Naive B cell (primary cell): ENCODE data around the gene SNX1. TPM values are rescaled to one million over a fixed set of nuclear protein-coding genes. Genes with fewer than 3 reads are reported as not detected.

Experiments
- ATAC-seq, 2 donors: fragments of 150-1000 bp; cut with Tn5 transposase; 2 replicates each; pipeline ENCODE4 v1.10.0; 2021; ENCODE audit warnings: low read depth in 2 of 2, mild to moderate bottlenecking in 2 of 2, moderate library complexity in 2 of 2
- DNase-seq: peaks from one replicate; pipeline ENCODE4 v3.0.0; 2022
- H3K27ac Mint-ChIP-seq, 6 donors: one replicate each; pipeline ENCODE4 v1.8.0; 2020 to 2022; ENCODE audit warnings: mild to moderate bottlenecking in 6 of 6, mixed read lengths in 6 of 6, moderate library complexity in 5 of 6, inconsistent platforms in 2 of 6
- H3K27me3 Mint-ChIP-seq, 3 donors: one replicate each; pipeline ENCODE4 v1.8.0; 2021 to 2022; ENCODE audit warnings: mixed read lengths in 3 of 3, mild to moderate bottlenecking in 1 of 3
- H3K36me3 Mint-ChIP-seq, 2 donors: one replicate each; pipeline ENCODE4 v1.8.0; 2020 to 2022; ENCODE audit warnings: mixed read lengths in 2 of 2, inconsistent platforms in 1 of 2, mild to moderate bottlenecking in 1 of 2
- H3K4me1 Mint-ChIP-seq, 3 donors: one replicate each; pipeline ENCODE4 v1.8.0; 2020 to 2022; ENCODE audit warnings: mixed read lengths in 3 of 3, inconsistent platforms in 1 of 3, mild to moderate bottlenecking in 1 of 3, moderate library complexity in 1 of 3
- H3K4me3 Mint-ChIP-seq, 8 donors: one replicate each; pipeline ENCODE4 v1.8.0; 2020 to 2022; ENCODE audit warnings: mild to moderate bottlenecking in 8 of 8, mixed read lengths in 8 of 8, moderate library complexity in 8 of 8, inconsistent platforms in 2 of 8
- H3K9me3 Mint-ChIP-seq, 7 donors: one replicate each; pipeline ENCODE4 v1.8.0; 2020 to 2022; ENCODE audit warnings: mixed read lengths in 7 of 7, mild to moderate bottlenecking in 5 of 7, inconsistent platforms in 2 of 7, moderate library complexity in 1 of 7
- polyA plus RNA-seq, 6 donors: library from polyadenylated mRNA; unstranded; fragments of 300-500 nt; fragmentation: Illumina TruSeq; gene quantifications; one replicate each; pipeline ENCODE4 v1.2.3, GENCODE V29; 2021; ENCODE audit warnings: low read depth in 6 of 6

Gene SNX1
- polyA plus RNA-seq, 6 donors from 2014 or later = 56.3 to 109 (median 78.0) TPM

DNA sequence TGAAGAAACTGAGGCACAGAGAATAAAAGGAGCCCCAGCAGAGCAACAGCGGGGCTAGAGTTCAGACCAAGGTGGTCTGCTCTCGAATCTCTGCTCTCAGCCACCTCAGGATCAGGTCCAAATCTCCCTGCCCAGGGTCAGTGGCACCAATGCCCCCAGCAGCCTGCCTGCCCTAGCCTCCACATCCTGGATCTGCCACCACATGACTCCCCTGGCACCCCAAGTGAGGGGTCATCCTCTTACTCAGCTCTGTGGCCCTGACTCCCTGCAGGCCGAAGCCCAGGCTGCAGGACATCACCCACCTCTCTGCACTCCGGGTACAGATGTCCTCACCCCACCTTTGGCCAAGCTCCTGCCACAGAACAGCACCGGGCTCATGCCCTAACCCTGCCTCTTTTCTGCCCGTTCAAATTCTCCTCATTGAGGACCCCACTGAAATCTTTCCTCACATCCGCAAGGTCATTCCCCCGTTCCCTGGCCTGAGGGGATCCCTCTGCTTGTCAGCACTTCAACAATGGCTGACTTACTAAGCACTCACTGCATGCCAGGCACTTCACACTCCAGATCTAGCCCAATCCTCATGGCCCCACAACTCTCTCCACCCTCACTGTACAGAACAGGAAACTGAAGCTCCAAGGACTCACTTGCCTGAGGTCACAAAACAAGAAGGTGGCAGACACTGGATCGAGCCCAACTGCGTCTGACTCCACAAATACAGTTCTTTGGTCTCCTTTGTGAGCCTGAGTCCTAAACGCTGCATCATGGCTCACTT is 62.8 kb downstream of the SNX1 start:
- Mint-ChIP-seq H3K36me3 (peaks cover 0 to 14% of the 10 kb centered on the region in 2 donors), H3K4me3 (peak overlapping the region in 5 of 8 donors; percentile 6 to 75 (median 52)), H3K9me3 (no peaks in the 10 kb centered on the region), H3K27ac (peak overlapping the region in 5 of 6 donors; percentile 67 to 96 (median 87)), H3K27me3 (no peaks in the 10 kb centered on the region), H3K4me1 (peaks cover 45 to 71% (median 69%) of the 10 kb centered on the region in 3 donors)
- DNase-seq = no peak
- no peak for ATAC-seq

GRCh38 chr15:64161688-64162477 is 66.1 kb downstream of the SNX1 start:
- DNase-seq (no peak), ATAC-seq (no peak)
- peak overlapping the region; percentile 70 to 96 (median 90) for H3K4me3 Mint-ChIP-seq
- no peaks in the 10 kb centered on the region for H3K9me3 Mint-ChIP-seq
- H3K4me1 Mint-ChIP-seq = peaks cover 44 to 67% (median 56%) of the 10 kb centered on the region in 3 donors
- no peaks in the 10 kb centered on the region for H3K27me3 Mint-ChIP-seq
- peaks cover 0 to 14% of the 10 kb centered on the region in 2 donors for H3K36me3 Mint-ChIP-seq
- peak overlapping the region; percentile 56 to 95 (median 80) for H3K27ac Mint-ChIP-seq

DNA sequence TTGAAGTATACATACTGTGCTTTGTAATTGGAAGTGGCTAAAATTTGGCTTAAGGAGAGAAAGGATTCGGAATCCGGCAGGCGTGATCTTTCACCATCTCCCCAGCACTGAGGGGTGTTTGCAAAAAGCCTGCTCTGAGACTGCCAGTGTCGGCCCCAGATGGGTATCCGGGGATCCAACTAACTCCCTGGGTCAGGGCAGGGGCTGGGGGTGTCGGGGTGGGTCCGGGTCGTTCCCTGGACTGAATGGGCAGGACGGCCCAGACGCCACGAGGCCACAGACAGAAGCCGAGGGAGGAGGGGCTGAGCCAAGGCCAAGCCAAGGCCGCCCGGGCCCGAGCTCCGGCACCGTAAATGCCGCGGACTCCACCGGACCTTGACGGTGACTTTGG is 66.7 kb downstream of the SNX1 start:
- H3K27ac Mint-ChIP-seq = peak overlapping the region; percentile 56 to 95 (median 84)

DNA sequence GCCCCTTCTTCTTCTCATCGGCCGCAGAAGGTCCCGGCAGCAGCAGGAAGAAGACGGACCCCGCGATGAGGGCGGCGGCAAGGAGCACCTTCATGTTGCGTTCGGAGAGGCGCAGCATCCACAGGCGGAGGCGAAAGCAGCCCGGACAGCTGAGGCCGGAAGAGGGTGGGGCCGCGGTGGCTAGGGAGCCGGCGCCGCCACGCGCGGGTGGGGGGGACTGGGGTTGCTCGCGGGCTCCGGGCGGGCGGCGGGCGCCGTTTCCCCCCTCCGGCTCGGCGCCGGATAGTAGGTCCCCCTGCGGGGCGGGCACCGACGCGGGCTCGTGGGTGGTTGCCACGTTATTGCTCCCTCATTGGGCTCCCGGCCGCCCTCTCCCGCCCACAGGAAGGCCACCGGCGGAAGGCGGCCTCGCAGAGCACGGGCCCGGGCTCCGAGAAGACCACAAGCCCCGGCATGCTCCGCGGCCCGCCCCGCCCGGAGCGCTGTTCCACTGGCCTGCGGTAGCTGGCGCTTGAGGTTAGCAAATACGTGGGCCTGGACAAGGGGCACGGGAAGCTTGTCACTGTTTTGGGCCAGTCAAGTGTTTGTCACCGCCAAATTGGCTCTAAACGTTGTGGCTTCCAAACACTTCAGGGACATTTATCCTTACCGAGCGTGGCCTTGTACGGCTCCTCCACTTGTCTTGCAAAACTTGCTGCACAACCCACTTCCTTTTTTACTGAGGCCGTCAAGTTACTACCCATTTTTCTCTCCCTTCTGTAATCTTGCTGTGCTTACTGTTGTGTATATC is 67.3 kb downstream of the SNX1 start, which contains the start of gene PPIB:
TSS of gene PPIB (minus strand) at position 154 of the 790 bp plus-strand sequence. CDS start at position 118, 36 bp downstream.
- H3K36me3 Mint-ChIP-seq = peaks cover 0 to 10% of the 10 kb centered on the region in 2 donors
- ATAC-seq (peak; percentile 90), DNase-seq (peak; percentile 98)
- H3K4me1 Mint-ChIP-seq = peaks cover 36 to 55% (median 45%) of the 10 kb centered on the region in 3 donors
- H3K27me3 Mint-ChIP-seq = no peaks in the 10 kb centered on the region
- H3K4me3 Mint-ChIP-seq = peak within 1 kb of the TSS; percentile 70 to 96 (median 90)
- H3K27ac Mint-ChIP-seq = peak within 1 kb of the TSS; percentile 57 to 96 (median 94)
- H3K9me3 Mint-ChIP-seq = no peaks in the 10 kb centered on the region

More for the DNA sequence above, 66.7 kb downstream of the SNX1 start:
- Mint-ChIP-seq H3K27me3 (no peaks in the 10 kb centered on the region), H3K9me3 (no peaks in the 10 kb centered on the region), H3K36me3 (peaks cover 0 to 14% of the 10 kb centered on the region in 2 donors), H3K4me1 (peaks cover 40 to 61% (median 50%) of the 10 kb centered on the region in 3 donors), H3K4me3 (peak overlapping the region; percentile 70 to 96 (median 90))
- ATAC-seq = peak; percentile 2 to 4
- DNase-seq = no peak

DNA sequence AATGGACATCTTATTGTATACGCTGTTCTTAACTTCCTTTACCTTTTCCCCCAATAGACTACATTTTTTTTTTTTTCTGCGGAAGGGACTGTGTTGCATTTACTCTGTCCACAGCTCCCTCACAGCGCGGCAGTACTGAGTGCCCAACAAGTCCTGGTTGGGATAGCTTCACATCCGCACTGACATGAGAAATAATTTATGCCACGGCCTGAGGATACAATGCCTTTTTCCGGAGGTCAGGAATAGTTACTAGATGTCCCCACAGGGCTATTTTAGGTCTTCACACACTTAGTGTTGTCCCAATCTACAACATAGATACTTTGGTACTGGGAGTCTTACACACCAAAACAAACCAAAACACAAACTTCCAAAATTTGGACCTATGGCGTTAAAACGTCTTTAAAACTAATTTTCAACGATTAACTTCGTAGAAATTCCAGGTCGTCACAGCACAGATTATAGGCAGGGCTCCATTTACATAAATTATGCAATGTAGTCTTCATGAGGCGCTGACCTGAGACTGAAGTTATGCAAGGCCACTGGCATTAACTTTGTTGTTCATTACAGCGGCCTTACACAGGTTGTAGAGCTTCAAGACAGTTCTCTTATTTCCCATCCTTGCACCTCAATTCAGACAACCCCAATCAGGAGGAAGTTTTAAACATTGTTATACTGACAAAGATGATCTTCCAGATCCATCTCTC is 68.0 kb downstream of the SNX1 start:
- ATAC-seq (no peak), DNase-seq (no peak)
- Mint-ChIP-seq H3K9me3 (no peaks in the 10 kb centered on the region), H3K27me3 (no peaks in the 10 kb centered on the region), H3K36me3 (peaks cover 0 to 2% of the 10 kb centered on the region in 2 donors), H3K4me3 (peak overlapping the region; percentile 70 to 96 (median 90)), H3K4me1 (peaks cover 29 to 48% (median 37%) of the 10 kb centered on the region in 3 donors), H3K27ac (peak overlapping the region; percentile 79 to 97 (median 95))

DNA sequence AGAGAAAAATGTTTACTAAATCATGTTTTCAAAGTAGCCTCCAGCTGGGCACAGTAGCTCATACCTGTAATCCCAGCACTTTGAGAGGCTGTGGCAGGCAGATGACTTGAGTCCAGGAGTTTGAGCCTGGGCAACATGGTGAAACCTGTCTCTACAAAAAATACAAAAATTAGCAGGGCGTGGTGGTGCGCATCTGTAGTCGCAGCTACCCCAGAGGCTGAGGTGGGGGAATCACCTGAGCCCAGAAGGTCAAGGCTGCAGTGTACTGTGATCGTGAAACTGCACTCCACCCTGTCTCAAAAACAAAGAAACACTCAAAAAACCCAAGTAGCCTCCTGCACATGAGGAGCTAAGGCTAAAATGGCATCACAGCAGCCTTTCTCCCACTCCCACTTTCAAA is 68.7 kb downstream of the SNX1 start:
- Mint-ChIP-seq H3K36me3 (no peaks in the 10 kb centered on the region), H3K4me3 (peak overlapping the region; percentile 64 to 96 (median 86)), H3K4me1 (peaks cover 27 to 43% (median 34%) of the 10 kb centered on the region in 3 donors), H3K9me3 (no peaks in the 10 kb centered on the region), H3K27ac (peak overlapping the region; percentile 79 to 97 (median 95)), H3K27me3 (no peaks in the 10 kb centered on the region)
- DNase-seq = no peak
- no peak for ATAC-seq

DNA sequence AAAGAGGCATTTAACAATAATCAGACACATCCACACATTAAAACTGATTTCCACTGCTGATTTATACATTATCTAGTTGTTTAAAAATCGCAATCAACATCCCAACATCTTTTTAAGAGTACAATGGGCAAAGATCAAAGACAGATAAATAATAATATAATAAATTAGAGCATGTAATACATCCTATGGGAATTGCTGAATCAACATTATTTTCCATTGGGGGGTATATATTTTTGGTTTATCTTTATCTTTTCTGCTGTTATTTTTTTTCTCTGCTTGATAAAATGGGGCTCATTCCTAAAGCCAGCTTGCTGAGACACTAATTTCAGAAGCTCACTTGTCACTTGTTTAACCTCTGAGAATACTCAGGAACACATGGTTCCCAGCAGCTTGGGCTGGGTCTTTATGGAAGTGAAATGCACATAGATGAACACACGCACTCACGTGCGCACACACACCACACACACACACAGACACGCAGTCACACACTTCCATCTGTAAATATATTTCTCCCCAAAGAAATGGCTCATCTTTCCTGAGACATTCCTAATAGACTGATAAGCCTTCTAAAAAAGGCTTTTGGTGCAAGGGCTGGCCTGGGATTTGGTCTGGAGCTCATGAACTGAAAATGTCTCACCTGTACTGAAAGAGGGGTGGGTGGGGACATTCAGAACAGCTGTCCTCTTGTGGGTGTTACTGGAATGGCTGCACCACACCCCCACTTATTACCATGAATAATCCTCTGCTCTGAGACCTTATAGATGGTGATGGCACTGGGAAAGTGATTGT is 70.5 kb downstream of the SNX1 start:
- peak overlapping the region in 3 of 8 donors; percentile 21 to 71 (median 67) for H3K4me3 Mint-ChIP-seq
- no peak for ATAC-seq

GRCh38 chr15:64180235-64180824 is 84.5 kb downstream of the SNX1 start:
- peak overlapping the region; percentile 3 to 77 (median 56) for H3K4me3 Mint-ChIP-seq
- H3K36me3 Mint-ChIP-seq = peaks cover 7% of the 10 kb centered on the region in 2 donors
- ATAC-seq = peak; percentile 96
- DNase-seq = peak; percentile 82
- no peaks in the 10 kb centered on the region for H3K27me3 Mint-ChIP-seq
- H3K27ac Mint-ChIP-seq = peak overlapping the region; percentile 88 to 98 (median 97)
- no peaks in the 10 kb centered on the region for H3K9me3 Mint-ChIP-seq
- peaks cover 17 to 22% (median 22%) of the 10 kb centered on the region in 3 donors for H3K4me1 Mint-ChIP-seq

More for the DNA sequence above, 70.5 kb downstream of the SNX1 start:
- H3K4me1 Mint-ChIP-seq = peaks cover 19 to 33% (median 24%) of the 10 kb centered on the region in 3 donors
- H3K9me3 Mint-ChIP-seq = no peaks in the 10 kb centered on the region
- peak overlapping the region in 1 of 6 donors; percentile 22 for H3K27ac Mint-ChIP-seq
- DNase-seq = no peak
- peaks cover 6% of the 10 kb centered on the region in 2 donors for H3K36me3 Mint-ChIP-seq
- H3K27me3 Mint-ChIP-seq = no peaks in the 10 kb centered on the region

- peaks cover 17 to 22% (median 22%) of the 10 kb centered on the region in 3 donors for H3K4me1 Mint-ChIP-seq
- no peak for DNase-seq
- ATAC-seq = no peak
- H3K27me3 Mint-ChIP-seq = no peaks in the 10 kb centered on the region
- peaks cover 0 to 5% of the 10 kb centered on the region in 2 donors for H3K36me3 Mint-ChIP-seq
- H3K4me3 Mint-ChIP-seq = no peak overlapping the region
- peak overlapping the region in 5 of 6 donors; percentile 10 to 90 (median 34) for H3K27ac Mint-ChIP-seq
- H3K9me3 Mint-ChIP-seq = no peaks in the 10 kb centered on the region
Observed at GRCh38 chr15:64182859-64183370, 87.1 kb downstream of the SNX1 start.

DNA sequence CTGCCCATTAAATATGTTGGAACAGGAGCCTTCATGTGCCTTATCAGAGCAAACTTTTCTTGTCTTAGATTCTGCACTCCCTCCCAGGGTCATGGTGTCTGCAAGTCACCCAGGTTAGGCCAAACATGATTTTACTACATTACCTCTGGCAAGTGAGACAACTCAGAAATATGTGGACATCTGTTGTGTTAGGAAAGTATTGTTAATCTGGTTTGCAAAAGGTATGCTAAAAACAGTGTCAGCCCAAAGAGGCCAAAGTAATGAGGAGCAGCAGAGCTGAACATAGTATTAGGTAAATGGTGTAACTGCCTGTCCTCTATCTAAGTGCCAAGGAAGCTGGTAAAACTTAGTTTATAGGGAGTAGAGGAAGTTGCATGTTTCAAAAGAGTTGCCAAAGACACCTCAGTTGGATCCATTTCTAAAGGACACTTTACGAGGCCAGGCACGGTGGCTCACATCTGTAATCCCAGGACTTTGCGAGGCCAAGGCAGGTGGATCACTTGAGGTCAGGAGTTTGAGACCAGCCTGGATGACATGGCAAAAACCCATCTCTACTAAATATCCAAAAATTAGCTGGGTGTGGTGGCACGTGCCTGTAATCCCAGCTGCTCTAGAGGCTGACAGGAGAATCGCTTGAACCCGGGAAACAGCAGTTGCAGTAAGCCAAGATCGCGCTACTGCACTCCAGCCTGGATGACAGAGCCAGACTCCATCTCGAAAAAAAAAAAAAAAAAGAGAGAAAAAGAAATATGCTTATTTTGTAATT is 89.5 kb downstream of the SNX1 start:
- Mint-ChIP-seq H3K27ac (peak overlapping the region in 2 of 6 donors; percentile 34 to 62), H3K27me3 (no peaks in the 10 kb centered on the region), H3K9me3 (no peaks in the 10 kb centered on the region), H3K4me3 (no peak overlapping the region), H3K36me3 (peaks cover 0 to 10% of the 10 kb centered on the region in 2 donors), H3K4me1 (peaks cover 9 to 12% (median 10%) of the 10 kb centered on the region in 3 donors)
- ATAC-seq (no peak), DNase-seq (no peak)
